Activated CD8-positive, alpha-beta T cell treated with anti-CD3 and anti-CD28 coated beads for 36 hours (primary cell): ENCODE data around the gene CA9. TPM values are rescaled to one million over a fixed set of nuclear protein-coding genes. Genes with fewer than 3 reads are reported as not detected.

Experiments
- ATAC-seq: fragments of 200-7000 bp; cut with Tn5 transposase; one replicate; pipeline ENCODE4 v1.10.0; 2021; ENCODE audit warnings: mild to moderate bottlenecking, moderate library complexity
- CTCF ChIA-PET: fragments of 350-600 bp; sonication (Branson Sonifier 250); formaldehyde crosslinking; loops from one replicate; lab custom pipeline; 2021; ENCODE audit warnings: antibody characterized with exemption; lab: Charles Lee
- POLR2A ChIA-PET: fragments of 350-600 bp; sonication (Branson Sonifier 250); formaldehyde crosslinking; loops from one replicate; lab custom pipeline; 2021; ENCODE audit warnings: antibody characterized with exemption; lab: Charles Lee
- DNase-seq: peaks from one replicate; pipeline ENCODE4 v3.0.0-alpha.2; 2020
- H3K27ac Mint-ChIP-seq: one replicate; pipeline ENCODE4 v1.8.0; 2021; ENCODE audit warnings: mild to moderate bottlenecking, mixed read lengths
- H3K27me3 Mint-ChIP-seq: one replicate; pipeline ENCODE4 v1.8.0; 2021; ENCODE audit warnings: mixed read lengths
- H3K36me3 Mint-ChIP-seq: one replicate; pipeline ENCODE4 v1.8.0; 2021; ENCODE audit warnings: low read depth, mixed read lengths
- H3K4me1 Mint-ChIP-seq: one replicate; pipeline ENCODE4 v1.8.0; 2021; ENCODE audit warnings: low read depth, mixed read lengths
- H3K4me3 Mint-ChIP-seq: one replicate; pipeline ENCODE4 v1.8.0; 2021; ENCODE audit warnings: mild to moderate bottlenecking, moderate library complexity, mixed read lengths
- H3K9me3 Mint-ChIP-seq: one replicate; pipeline ENCODE4 v1.8.0; 2021; ENCODE audit warnings: mixed read lengths
- intact Hi-C: fragments of 100-400 bp; cut with micrococcal nuclease; formaldehyde crosslinking; loops from one replicate; pipeline ENCODE4 v1.10.0; 2022
- total RNA-seq, 2 experiments: library from RNA; stranded (reverse); gene quantifications; one replicate each; pipeline ENCODE4 v1.2.3, GENCODE V29; 2021
- TF ChIP-seq, protein P1 (sequence below): fragments of 200-600 bp; IDR thresholded peaks from one replicate; pipeline ENCODE4 v1.8.0; 2022; ENCODE audit warnings: antibody characterized with exemption, mild to moderate bottlenecking

Gene CA9
- total RNA-seq, 2 experiments from 2014 or later: 4.5 to 4.9 TPM

DNA sequence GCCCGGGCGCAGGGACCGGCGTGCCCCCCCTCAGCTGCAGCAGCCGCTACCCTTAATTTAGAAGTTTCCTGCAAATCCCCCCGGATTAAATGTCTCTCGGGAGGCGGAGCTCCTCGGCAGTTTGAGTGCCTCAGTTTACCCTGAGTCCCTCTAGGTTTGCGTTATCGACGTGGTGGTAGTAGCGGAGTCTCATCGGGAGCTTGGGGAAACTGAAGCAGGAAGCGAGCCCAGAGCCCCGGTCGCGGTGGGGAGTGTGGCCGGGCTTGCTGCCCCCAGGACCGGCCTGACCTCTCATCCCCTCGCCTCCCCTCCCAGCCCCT is 16.5 kb downstream of the CA9 start:
- H3K27me3 Mint-ChIP-seq: no peaks in the 10 kb centered on the region
- CTCF ChIA-PET: interaction anchor here (1.0 to 12.7 kb wide), 7 partner anchors 9 to 87 kb away, joined by 3 to 313 read pairs (median 4); partner anchors contain the start of genes ARHGEF39, CA9, CCDC107 and CREB3
- peaks cover 18% of the 10 kb centered on the region for H3K4me1 Mint-ChIP-seq
- H3K36me3 Mint-ChIP-seq: no peaks in the 10 kb centered on the region
- POLR2A ChIA-PET: interaction anchor here (0.6 to 3.0 kb wide), 3 partner anchors 26 to 71 kb away, joined by 3 to 12 read pairs (median 4); partner anchors contain the start of genes ARHGEF39, CCDC107 and RMRP
- no peak for ATAC-seq
- H3K9me3 Mint-ChIP-seq: no peaks in the 10 kb centered on the region
- TF ChIP-seq, protein P1, sequence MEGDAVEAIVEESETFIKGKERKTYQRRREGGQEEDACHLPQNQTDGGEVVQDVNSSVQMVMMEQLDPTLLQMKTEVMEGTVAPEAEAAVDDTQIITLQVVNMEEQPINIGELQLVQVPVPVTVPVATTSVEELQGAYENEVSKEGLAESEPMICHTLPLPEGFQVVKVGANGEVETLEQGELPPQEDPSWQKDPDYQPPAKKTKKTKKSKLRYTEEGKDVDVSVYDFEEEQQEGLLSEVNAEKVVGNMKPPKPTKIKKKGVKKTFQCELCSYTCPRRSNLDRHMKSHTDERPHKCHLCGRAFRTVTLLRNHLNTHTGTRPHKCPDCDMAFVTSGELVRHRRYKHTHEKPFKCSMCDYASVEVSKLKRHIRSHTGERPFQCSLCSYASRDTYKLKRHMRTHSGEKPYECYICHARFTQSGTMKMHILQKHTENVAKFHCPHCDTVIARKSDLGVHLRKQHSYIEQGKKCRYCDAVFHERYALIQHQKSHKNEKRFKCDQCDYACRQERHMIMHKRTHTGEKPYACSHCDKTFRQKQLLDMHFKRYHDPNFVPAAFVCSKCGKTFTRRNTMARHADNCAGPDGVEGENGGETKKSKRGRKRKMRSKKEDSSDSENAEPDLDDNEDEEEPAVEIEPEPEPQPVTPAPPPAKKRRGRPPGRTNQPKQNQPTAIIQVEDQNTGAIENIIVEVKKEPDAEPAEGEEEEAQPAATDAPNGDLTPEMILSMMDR: no peak
- peak overlapping the region; percentile 72 for H3K4me3 Mint-ChIP-seq
- DNase-seq: no peak
- no peak overlapping the region for H3K27ac Mint-ChIP-seq
- intact Hi-C loops: no loop called here

DNA sequence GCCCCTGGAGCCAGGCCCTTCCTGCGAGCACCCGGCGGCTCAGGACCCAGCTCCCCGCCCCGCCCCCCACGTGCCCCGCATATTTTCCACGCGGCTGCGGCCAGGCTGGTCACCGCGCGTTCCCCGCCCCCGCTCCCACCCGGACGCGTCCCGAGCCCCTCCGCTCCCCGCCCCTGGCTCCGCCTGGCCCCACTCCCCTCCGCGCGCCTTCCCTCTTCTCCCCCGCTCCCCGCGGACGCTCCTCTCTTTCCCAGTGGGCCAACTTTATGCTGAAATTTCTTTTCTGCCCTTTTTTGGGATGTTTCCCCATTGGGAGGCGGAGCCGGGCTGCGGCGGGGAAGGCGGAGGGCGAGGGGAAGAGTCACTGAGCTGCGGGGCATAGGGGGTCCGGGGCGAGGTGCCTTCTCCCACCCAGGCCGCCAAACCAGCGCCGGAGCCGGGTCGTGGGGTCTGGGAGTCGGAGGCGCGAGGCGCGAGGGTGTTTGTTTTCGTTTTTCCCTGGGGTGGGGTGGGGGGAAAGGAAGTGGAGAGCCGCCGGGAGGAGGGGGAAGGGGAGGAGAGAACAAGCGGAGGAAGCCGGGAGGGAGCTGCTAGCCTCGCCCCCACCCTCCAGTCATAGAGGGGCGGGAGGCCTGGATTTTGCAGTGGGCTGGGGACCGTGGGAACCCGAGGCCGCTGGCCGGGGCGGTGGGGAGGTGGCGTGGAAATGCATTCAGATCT is 17.0 kb downstream of the CA9 start:
- POLR2A ChIA-PET: interaction anchor here (0.8 to 3.0 kb wide), 8 partner anchors 13 to 71 kb away, joined by 3 to 12 read pairs (median 4); partner anchors contain the start of genes ARHGEF39, CCDC107, RMRP and TLN1
- no peaks in the 10 kb centered on the region for H3K36me3 Mint-ChIP-seq
- peaks cover 18% of the 10 kb centered on the region for H3K4me1 Mint-ChIP-seq
- H3K4me3 Mint-ChIP-seq: peak overlapping the region; percentile 72
- TF ChIP-seq, protein P1: no peak
- ATAC-seq: peak; percentile 22
- CTCF ChIA-PET: interaction anchor here (1.0 to 12.7 kb wide), 9 partner anchors 8 to 87 kb away, joined by 3 to 313 read pairs (median 4); partner anchors contain the start of genes ARHGEF39, CA9, CCDC107 and CREB3
- peak overlapping the region; percentile 42 for H3K27ac Mint-ChIP-seq
- intact Hi-C loops: no loop called here
- H3K27me3 Mint-ChIP-seq: no peaks in the 10 kb centered on the region
- peak; percentile 47 for DNase-seq
- no peaks in the 10 kb centered on the region for H3K9me3 Mint-ChIP-seq

DNA sequence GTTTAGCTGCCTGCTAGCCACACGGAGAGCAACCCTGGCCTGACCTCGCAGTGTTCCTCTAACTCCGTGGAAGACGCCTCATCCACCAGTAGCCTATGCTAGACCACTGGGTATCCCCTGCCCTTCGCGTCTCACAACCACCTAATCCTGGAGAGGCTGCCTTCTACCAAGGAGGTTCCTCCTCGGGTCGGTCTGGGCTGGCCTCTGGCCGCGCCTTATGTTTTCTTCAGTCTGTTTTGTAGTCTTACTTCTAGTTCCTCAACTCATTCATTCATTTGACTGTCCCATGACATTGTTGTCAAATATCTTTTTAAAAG is 17.6 kb downstream of the CA9 start:
- no peaks in the 10 kb centered on the region for H3K27me3 Mint-ChIP-seq
- peaks cover 18% of the 10 kb centered on the region for H3K4me1 Mint-ChIP-seq
- peak overlapping the region; percentile 42 for H3K27ac Mint-ChIP-seq
- ChIA-PET POLR2A (interaction anchor here (0.8 to 3.0 kb wide), 11 partner anchors 14 to 74 kb away, joined by 3 to 12 read pairs (median 4); partner anchors contain the start of genes ARHGEF39, CCDC107, RMRP and TLN1), CTCF (interaction anchor here (0.9 to 12.7 kb wide), 10 partner anchors 8 to 88 kb away, joined by 3 to 313 read pairs (median 4); partner anchors contain the start of genes ARHGEF39, CA9, CCDC107 and CREB3)
- H3K4me3 Mint-ChIP-seq: peak overlapping the region; percentile 72
- TF ChIP-seq, protein P1: no peak
- no peaks in the 10 kb centered on the region for H3K9me3 Mint-ChIP-seq
- no peak for DNase-seq
- no peak for ATAC-seq
- intact Hi-C loops: no loop called here
- no peaks in the 10 kb centered on the region for H3K36me3 Mint-ChIP-seq

DNA sequence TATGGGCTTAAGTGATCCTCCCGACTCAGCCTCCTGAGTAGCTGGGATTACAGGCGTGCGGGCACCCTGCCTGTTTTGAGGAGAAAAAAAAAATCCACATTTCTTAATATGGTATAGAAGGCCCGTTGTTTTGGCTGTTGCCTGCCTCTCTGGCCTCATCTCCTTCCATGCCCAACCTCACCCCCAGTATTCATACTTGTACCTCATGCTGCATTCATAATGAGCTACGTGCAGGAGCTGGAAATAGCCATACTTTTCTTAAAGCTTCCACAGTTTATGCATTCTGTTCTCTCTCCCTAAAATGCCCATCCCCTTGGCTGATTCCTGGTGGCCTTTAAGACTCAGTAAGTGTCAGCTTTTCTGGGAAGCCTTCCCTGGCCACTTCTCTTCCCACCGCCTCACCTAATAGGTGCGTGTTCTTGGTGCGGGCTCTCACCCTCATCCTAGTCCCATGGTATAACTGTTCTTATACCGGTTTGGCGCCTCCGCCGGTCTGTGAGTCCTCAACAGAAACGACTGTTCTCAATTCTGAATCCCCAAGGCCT is 18.1 kb downstream of the CA9 start:
- Mint-ChIP-seq H3K4me1 (peaks cover 18% of the 10 kb centered on the region), H3K27ac (no peak overlapping the region), H3K4me3 (peak overlapping the region; percentile 72), H3K9me3 (no peaks in the 10 kb centered on the region), H3K27me3 (no peaks in the 10 kb centered on the region), H3K36me3 (peaks cover 4% of the 10 kb centered on the region)
- ATAC-seq (no peak), DNase-seq (no peak)
- CTCF ChIA-PET: interaction anchor here (0.9 to 12.7 kb wide), 8 partner anchors 13 to 80 kb away, joined by 3 to 313 read pairs (median 4); partner anchors contain the start of genes ARHGEF39, CA9, CCDC107 and CREB3
- TF ChIP-seq, protein P1: no peak
- POLR2A ChIA-PET: interaction anchor here (0.8 to 3.0 kb wide), 12 partner anchors 8 to 75 kb away, joined by 3 to 12 read pairs (median 4); partner anchors contain the start of genes ARHGEF39, CCDC107, RMRP and TLN1
- intact Hi-C loops: no loop called here
